GM18858 (cell line): ENCODE results near the gene GPR143.

ENCODE experiments used
- ATAC-seq: cut with Tn5 transposase; IDR thresholded peaks from one replicate; pipeline ENCODE4 v1.9.1; 2021; ENCODE audit not compliant: unreplicated experiment

Gene GPR143

GRCh38 chrX:9708923-9709553, 56.6 kb downstream of the GPR143 start:
- ATAC-seq, result peak; percentile 93

DNA sequence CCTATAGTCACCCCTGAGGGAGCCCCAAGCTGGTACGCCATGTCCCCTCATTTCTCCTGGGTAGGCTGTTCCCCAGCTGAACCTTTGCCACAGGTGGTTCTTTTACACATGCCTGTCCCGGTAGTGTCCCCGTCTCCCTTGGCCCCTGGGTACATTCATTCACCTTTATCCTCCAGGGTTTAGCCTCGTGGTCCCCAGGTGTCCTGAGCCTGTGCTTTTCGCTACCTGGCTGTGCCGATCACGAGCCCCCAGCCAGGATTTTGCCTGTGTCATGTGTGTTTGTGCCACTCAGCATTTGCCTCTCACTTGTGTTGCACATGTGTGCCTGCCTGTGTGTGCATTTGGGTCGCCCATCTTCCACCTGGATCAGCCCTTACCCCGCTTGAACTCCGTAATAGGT, 57.6 kb downstream of the GPR143 start:
- no peak for ATAC-seq

DNA sequence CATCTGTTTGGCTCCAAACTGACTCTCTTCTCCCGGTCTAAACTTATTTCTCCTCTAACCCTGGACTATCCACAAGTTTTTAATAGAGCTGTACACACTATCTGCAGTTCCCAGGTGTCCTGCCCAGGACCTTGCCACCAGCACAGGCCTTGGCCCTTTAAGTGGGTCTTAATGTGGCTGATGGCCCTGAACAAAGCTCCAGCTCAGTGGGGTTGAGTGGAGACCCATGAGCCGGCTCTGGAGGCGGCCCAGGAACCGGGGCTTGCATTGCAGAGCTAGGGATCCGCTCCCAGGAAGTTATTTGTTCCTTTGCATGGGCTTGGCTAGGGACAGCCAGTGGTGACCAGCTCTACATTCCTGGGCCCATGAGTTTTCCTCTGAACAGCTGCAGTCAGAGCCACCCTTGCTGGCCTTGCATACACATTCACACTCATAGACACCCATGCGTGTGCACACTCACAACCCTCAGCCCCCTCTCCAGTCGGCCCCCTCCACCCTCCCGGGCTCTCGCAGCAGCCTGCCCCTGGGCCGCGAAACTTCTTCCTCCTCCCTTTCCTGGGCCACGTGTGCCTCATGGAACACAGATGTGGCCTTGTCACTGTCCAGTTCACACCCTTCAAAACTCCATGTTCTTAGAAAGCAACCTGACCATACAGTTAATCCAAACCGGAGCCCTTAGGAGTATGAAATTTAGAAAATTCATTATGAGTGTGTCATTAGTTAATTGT, 58.2 kb downstream of the GPR143 start:
- ATAC-seq, result no peak

GRCh38 chrX:9706421-9706820, 59.2 kb downstream of the GPR143 start:
- no peak for ATAC-seq

DNA sequence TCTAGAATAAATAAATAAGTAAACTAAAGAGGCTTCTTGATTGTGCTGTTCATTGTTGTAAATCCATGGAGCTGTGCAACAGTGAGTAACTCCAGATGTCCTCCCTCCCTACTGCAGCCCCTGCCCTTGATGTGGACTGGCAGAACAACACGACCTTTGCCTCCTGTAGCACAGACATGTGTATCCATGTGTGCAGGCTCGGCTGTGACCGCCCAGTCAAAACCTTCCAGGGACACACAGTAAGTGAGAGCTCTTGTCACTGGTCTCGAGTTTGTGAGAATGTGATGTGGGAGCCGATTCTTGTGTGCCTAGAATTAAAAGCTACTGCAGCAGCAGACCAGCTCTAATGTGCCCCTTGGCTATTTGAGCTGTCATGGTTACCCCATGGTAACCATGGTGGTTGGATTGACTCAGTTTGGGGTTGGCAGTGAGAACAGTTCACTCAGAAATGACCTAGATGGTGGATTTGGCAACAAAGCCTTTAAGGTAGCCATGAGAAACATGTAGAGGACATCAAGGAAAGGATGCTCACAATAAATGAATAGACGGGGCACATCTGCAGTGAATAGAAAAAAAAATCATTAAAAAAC, 60.7 kb downstream of the GPR143 start:
- no peak for ATAC-seq

- no peak for ATAC-seq
These were observed 62.2 kb downstream of the GPR143 start for GRCh38 chrX:9703406-9703805.

DNA sequence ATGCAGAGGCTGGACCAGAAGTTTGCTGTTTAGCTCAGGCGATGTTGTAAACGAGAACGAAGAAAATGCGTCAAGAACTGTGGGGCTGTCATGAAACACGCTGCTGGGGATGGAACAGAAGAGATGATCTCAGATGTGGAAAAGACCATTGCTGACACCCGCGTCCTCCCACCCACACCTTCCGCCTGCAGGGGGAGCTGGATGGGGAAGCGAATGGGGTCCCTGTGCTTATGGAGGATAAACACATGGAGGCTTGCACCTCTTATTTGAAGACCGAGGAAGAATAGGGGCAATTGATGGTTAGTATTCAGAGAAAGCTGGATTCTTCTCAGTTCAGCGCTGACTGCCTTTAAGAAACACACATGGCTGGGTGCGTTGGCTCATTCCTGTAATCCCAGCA, 63.9 kb downstream of the GPR143 start:
- ATAC-seq, result no peak

DNA sequence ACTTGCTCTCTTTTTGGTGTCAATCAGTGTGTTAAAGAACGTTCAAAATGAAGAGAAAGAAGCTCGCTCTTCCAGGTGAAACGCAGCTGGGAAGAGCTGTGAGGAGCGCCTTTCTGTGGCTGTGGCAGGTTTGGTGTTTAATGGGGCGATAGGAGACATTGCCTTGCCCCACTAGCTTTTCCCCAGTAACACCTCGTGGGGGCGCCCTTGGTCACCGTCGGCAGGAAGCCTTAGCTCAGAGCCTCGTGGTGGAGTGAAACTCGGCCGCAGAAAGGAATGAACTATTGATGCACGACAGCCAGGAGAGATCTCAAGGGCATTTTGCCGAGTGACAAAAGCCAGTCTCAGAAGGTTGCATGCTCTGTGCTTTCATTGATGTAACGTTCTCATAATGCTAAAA, 65.1 kb downstream of the GPR143 start:
- no peak for ATAC-seq

DNA sequence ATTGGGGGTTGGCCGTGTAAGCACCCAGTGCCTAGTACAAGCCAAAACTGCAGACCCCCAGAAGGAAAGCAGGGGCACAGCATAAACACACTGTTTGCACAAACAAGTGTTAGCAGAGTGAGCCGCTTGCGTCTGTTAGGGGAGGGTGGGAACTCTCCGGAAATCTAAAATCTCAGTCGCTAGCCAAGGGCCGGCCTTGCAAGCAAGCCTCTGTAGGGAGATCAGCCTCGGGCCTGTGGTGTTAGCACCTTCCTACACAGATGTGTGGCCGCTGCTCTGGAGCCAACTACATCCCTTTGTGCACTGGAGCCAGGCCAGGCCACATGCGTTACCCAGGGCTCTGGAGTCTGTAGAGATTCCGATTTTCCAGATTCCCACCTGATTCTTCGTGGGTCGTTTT, 67.1 kb downstream of the GPR143 start:
- no peak for ATAC-seq

DNA sequence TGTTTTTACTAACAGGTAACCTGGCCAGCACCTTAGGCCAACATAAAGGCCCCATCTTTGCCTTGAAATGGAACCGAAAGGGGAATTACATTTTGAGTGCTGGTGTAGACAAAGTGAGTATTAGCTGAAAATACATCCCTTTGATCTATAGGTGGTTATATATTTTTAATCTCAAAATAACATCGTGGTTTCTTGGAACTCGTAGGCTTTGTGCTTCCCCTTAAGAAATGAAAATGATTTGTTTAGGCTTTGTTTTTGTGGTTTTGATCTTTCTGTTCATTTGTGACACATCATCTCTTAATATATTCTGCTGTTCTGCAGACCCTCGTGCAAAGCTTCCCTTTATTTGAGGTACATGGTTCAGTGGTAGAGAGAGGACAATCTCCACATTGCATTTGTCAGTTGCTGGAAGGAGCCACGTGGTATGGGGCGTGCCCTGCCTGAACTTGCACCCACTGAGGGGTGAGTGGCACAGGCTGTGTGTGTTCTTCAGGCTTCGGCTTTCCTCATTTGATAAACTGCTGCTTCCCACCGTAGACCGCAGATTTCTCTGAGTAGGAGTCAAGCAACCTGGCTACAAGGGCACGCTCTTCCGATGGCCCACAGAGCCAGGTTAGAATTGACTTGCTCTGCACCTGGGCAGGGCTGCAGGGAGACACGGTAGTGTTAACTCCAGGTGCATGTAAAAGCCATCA, 72.2 kb downstream of the GPR143 start:
- ATAC-seq, result no peak

DNA sequence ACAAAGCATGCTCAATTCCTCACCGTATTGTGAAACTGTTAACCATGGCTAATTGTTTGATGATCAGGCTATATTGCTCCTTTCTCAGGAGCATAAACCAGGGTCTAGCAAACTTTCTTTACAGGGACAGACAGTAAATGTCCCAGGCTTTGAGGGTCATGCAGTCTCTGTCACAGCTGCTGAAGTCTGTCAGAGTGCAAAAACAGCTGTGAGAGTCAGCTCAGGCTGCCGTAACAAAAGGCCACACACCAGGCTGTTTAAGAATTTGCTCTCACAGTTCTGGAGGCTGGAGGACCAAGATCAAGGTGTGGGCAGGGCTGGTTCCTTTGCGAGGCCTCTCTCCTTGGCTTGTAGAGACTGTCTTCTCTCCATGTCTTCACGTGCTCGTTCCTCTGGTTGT, 75.6 kb downstream of the GPR143 start:
- no peak for ATAC-seq

- ATAC-seq, result no peak
These were observed 76.8 kb downstream of the GPR143 start for GRCh38 chrX:9688833-9689232.

- no peak for ATAC-seq
These were observed 77.7 kb downstream of the GPR143 start for GRCh38 chrX:9687899-9688298.

- ATAC-seq, result no peak
These were observed 82.3 kb downstream of the GPR143 start for GRCh38 chrX:9683350-9683749.

DNA sequence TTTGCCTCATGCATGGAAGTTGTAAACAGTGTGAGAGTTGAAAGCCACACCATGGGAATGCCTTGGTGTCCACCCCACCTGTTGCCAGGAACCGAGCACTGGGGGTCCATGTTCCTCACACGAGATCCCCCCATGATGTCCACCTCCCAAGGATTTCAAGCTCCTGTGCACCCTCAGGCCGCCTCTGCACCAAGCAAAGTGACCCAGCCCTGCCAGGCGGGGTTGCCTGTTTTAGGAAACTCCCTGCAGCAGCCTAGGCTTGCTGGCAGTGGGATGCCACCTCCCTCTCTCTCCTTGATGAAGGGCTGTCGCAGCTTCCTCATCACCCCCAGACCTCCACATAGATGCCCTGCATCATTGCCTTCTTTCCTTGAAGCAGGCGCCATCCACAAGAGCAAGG, 82.8 kb downstream of the GPR143 start:
- ATAC-seq, result no peak

DNA sequence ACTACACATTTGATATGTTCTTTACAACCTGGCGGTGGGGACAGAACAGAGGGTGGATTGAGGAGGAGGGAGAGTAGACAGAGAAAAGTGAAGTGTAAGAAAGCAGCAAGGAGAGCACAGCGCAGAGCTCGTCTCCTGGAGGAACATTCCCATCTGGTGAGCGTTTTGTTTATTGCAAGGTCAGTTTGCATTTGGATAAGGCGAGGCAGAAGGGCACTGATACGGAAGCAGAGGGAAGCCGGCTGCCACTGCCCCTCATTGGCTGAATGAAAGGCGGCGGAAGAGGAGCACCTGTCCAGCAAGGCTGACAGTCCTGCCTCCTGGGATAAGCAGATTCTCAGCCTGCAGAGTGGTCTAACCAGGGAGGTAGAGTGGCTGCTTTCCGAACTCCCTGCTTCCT, 83.2 kb downstream of the GPR143 start:
- ATAC-seq, result no peak

GRCh38 chrX:9681422-9681821, 84.2 kb downstream of the GPR143 start:
- no peak for ATAC-seq

DNA sequence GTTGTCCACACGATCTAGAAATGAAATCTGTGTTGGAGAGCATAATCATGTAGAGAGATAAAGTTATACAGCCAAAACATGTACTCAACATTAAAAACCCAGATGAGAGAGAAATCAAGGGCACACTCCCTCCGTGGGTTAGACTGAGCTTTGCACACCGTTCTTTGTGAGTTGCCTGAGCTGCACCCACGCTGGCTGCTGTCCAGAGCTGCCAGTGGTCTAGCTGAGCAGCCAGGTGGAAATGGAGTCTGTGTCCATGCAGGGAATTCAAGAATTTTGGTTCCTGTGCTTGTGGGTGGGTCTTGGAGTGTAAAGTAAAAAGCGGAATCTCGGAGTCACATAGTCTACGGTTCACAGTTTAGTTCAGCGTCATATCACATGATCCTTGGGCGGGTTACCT, 84.6 kb downstream of the GPR143 start:
- ATAC-seq, result no peak

GRCh38 chrX:9678215-9678965, 87.3 kb downstream of the GPR143 start:
- ATAC-seq, result no peak

DNA sequence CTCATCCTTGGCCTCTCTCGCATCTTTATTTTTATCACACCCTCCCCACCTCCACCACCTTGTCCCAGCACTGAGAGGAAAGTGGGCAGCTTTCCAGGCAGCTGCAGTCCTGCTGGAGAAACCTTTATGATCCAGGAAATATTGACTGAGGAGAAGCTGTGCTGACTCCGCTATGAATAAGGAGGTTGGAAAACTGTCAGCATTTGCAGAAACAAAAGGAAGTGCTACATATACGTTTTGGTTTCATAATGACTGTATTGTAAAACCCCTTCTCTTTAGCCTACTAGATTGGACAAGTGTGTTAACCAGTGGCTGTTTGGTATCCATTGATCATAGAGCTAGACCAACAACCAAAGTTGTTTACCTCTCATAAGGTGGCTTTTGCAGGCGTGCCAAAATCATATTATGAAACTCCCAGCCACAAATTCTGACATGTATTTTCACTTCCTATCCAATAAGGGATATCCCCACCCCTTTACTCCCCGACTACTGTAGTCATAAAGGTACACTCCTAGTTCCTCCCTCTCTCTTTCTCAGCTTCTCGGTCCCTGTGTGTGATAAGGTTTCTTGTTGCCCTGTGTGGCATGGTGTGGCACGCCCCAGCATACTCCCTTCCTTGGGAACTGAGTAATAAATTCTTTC, 88.4 kb downstream of the GPR143 start:
- ATAC-seq, result peak; percentile 98

GRCh38 chrX:9676738-9677097, 88.9 kb downstream of the GPR143 start:
- ATAC-seq, result no peak
